ENCODE results near the gene MRPS18B.

DNA sequence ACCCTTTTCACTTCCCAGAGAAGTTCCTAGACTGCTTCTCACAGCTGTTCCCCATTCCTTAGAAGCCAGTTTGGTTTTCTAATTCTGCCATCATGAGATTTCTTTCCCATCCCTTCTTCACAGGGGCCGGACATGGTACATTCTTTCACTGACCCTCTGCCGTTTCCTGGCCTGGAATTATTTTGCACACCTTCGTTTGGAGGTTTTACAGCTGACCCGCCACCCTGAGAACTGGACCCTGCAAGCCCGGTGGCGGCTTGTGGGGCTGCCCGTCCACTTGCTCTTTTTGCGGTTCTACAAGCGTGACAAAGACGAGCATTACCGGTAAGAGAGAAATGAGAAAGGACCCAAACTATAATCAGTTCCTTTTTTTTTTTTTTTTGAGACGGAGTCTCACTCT, 33.5 kb downstream of the MRPS18B start:
- TF ChIP-seq, protein P1, sequence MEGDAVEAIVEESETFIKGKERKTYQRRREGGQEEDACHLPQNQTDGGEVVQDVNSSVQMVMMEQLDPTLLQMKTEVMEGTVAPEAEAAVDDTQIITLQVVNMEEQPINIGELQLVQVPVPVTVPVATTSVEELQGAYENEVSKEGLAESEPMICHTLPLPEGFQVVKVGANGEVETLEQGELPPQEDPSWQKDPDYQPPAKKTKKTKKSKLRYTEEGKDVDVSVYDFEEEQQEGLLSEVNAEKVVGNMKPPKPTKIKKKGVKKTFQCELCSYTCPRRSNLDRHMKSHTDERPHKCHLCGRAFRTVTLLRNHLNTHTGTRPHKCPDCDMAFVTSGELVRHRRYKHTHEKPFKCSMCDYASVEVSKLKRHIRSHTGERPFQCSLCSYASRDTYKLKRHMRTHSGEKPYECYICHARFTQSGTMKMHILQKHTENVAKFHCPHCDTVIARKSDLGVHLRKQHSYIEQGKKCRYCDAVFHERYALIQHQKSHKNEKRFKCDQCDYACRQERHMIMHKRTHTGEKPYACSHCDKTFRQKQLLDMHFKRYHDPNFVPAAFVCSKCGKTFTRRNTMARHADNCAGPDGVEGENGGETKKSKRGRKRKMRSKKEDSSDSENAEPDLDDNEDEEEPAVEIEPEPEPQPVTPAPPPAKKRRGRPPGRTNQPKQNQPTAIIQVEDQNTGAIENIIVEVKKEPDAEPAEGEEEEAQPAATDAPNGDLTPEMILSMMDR (conservative IDR thresholded peaks at IDR 0.05; ENCODE audit: low read depth, low read length) = no peak
- no peak for TF ChIP-seq POLR2A (IDR thresholded peaks at IDR 0.05; ENCODE audit: low read depth, low read length)
- no peak for TF ChIP-seq RAD21 (IDR thresholded peaks at IDR 0.05; ENCODE audit: low read length)
- TF ChIP-seq MXI1 (IDR thresholded peaks at IDR 0.05; ENCODE audit: borderline replicate concordance, low read depth, low read length) = no peak
- no peak for TF ChIP-seq RCOR1 (IDR thresholded peaks at IDR 0.05; ENCODE audit: insufficient replicate concordance, low read length)
- TF ChIP-seq, protein P2, sequence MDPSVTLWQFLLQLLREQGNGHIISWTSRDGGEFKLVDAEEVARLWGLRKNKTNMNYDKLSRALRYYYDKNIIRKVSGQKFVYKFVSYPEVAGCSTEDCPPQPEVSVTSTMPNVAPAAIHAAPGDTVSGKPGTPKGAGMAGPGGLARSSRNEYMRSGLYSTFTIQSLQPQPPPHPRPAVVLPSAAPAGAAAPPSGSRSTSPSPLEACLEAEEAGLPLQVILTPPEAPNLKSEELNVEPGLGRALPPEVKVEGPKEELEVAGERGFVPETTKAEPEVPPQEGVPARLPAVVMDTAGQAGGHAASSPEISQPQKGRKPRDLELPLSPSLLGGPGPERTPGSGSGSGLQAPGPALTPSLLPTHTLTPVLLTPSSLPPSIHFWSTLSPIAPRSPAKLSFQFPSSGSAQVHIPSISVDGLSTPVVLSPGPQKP (IDR thresholded peaks at IDR 0.05; ENCODE audit: borderline replicate concordance, low read depth, low read length) = no peak
- TF ChIP-seq SMC3 (IDR thresholded peaks at IDR 0.05; ENCODE audit: low read depth, low read length) = no peak
- TF ChIP-seq FOS (IDR thresholded peaks at IDR 0.05; ENCODE audit: low read depth, low read length) = no peak
- no peak for TF ChIP-seq BHLHE40 (IDR thresholded peaks at IDR 0.05; ENCODE audit: low read depth, low read length)
- TF ChIP-seq CEBPB (IDR thresholded peaks at IDR 0.05; ENCODE audit: low read depth, low read length) = no peak
- no peak for TF ChIP-seq CHD1 (IDR thresholded peaks at IDR 0.05; ENCODE audit: low read depth, low read length)

Measured in IMR-90 (cell line).